NT2/D1 (cell line): ENCODE measurements around the gene KTN1.

Source experiments
- DNase-seq: peaks from one replicate; pipeline ENCODE4 v3.0.0-alpha.2; 2011; ENCODE audit warnings: low read depth, low spot score
- H3K27me3 ChIP-seq: 2 replicates; pipeline ENCODE4 v1.6.0; 2011; ENCODE audit warnings: mild to moderate bottlenecking; ENCODE audit not compliant: insufficient read length, insufficient read depth
- H3K36me3 ChIP-seq: 2 replicates; pipeline ENCODE4 v1.6.1; 2011; ENCODE audit warnings: mild to moderate bottlenecking, low read length, mixed read lengths; ENCODE audit not compliant: insufficient read depth, insufficient read length
- H3K4me1 ChIP-seq: 2 replicates; pipeline ENCODE4 v1.5.1; 2011; ENCODE audit not compliant: insufficient read depth, insufficient read length
- H3K4me3 ChIP-seq: 2 replicates; pipeline ENCODE4 v1.5.1; 2011; ENCODE audit warnings: low read depth; ENCODE audit not compliant: insufficient read length
- H3K9ac ChIP-seq: 2 replicates; pipeline ENCODE4 v1.6.0; 2011; ENCODE audit warnings: low read depth; ENCODE audit not compliant: insufficient read length
- H3K9me3 ChIP-seq: 2 replicates; pipeline ENCODE4 v1.5.1; 2011; ENCODE audit warnings: mild to moderate bottlenecking, low read length; ENCODE audit not compliant: insufficient read depth
- SUZ12 ChIP-seq: IDR thresholded peaks from 2 replicates; pipeline ENCODE4 v1.6.1; 2011; ENCODE audit not compliant: insufficient read length, insufficient read depth; ENCODE audit errors: extremely low read depth
- YY1 ChIP-seq: IDR thresholded peaks from 2 replicates; pipeline ENCODE4 v1.6.1; 2011; ENCODE audit not compliant: insufficient read length, insufficient read depth
- ZNF274 ChIP-seq: IDR thresholded peaks from 2 replicates; pipeline ENCODE4 v1.6.1; 2011; ENCODE audit warnings: mild to moderate bottlenecking, low read depth, low read length

Gene KTN1

GRCh38 chr14:55539975-55540374 lies 40.0 kb upstream of the KTN1 start:
- Histone ChIP-seq H3K36me3 (no peaks in the 10 kb centered on the region), H3K4me1 (no peaks in the 10 kb centered on the region), H3K4me3 (no peak overlapping the region), H3K9ac (no peak overlapping the region), H3K9me3 (0 out of 2 replicates have a peak, but pooled peaks cover 8% of the 10 kb centered on the region), H3K27me3 (no peaks in the 10 kb centered on the region)
- no peak for DNase-seq
- TF ChIP-seq SUZ12 = no peak
- no peak for TF ChIP-seq ZNF274

DNA sequence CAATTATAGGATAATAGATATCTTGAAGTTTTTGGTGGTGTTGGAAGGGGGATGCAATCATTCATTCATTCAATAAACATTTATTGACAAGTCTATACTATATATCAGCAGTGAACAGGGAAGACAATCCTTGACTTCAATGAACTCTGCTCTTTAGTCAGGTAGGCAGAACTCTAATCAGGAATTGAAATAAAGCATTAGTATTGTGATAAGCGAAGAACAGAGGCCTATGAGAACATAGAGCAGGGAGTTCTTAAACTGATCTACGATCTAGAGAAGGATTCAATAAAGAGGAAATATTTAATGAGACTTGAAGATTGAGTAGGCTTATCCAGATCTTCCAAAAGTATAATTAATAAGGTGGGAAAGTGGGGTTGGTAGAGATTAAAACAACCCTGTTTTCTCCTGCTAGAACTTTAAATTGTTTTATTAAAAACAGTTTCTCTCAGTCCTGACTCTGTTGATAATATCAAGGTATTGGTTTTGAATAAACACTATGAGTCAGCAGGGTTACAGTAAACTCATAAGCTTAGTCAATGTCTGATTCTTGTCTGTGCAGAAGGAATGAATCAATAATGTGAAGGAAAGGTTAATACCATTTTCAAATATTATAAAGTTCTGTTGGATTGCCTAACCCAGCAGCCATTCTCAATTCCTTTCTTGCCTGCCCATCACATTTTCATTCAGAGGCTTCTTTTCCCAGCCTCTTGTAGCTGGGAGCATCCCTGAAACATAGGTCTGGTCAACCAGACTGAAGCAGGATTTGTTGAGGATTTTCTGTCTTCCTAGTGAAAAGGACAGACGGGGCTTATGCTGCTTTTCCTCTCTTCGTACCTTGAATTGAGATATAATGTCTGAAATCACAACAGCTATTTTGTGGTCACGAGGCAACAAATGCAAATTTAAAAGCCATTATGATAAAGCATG lies 38.9 kb upstream of the KTN1 start:
- Histone ChIP-seq H3K9me3 (0 out of 2 replicates have a peak, but pooled peaks cover 8% of the 10 kb centered on the region), H3K4me3 (no peak overlapping the region), H3K4me1 (no peaks in the 10 kb centered on the region), H3K36me3 (no peaks in the 10 kb centered on the region), H3K27me3 (no peaks in the 10 kb centered on the region), H3K9ac (no peak overlapping the region)
- TF ChIP-seq YY1 (no peak), SUZ12 (no peak), ZNF274 (no peak)
- no peak for DNase-seq

DNA sequence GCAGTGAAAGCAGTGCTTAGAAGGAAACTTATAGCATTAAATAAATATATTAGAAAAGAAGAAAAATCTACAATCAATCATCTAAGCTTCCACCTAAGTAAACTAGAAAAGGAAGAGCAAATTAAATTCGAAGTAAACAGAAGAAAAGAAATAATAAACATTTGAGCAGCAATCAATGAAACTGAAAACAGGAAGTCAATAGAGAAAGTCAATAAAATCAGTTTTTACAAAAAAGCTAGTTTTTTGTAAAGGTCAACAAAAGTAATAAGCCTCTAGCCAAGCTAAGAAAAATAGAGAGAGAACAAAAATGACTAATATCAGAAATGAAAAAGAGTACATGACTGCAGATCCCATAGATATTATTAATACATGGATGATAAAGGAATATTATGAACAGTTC lies 34.2 kb upstream of the KTN1 start:
- no peak overlapping the region for H3K4me3 ChIP-seq
- no peaks in the 10 kb centered on the region for H3K36me3 ChIP-seq
- no peak for TF ChIP-seq SUZ12
- no peak overlapping the region for H3K9ac ChIP-seq
- DNase-seq = no peak
- H3K27me3 ChIP-seq = no peaks in the 10 kb centered on the region
- H3K9me3 ChIP-seq = no peaks in the 10 kb centered on the region
- H3K4me1 ChIP-seq = no peaks in the 10 kb centered on the region

GRCh38 chr14:55546212-55546874 lies 33.7 kb upstream of the KTN1 start:
- Histone ChIP-seq H3K9me3 (no peaks in the 10 kb centered on the region), H3K9ac (no peak overlapping the region), H3K27me3 (no peaks in the 10 kb centered on the region), H3K4me3 (no peak overlapping the region), H3K4me1 (no peaks in the 10 kb centered on the region), H3K36me3 (no peaks in the 10 kb centered on the region)
- DNase-seq = no peak
- TF ChIP-seq YY1 (no peak), SUZ12 (no peak)

GRCh38 chr14:55547650-55548315 lies 32.2 kb upstream of the KTN1 start:
- Histone ChIP-seq H3K4me3 (no peak overlapping the region), H3K9me3 (no peaks in the 10 kb centered on the region), H3K27me3 (no peaks in the 10 kb centered on the region), H3K9ac (no peak overlapping the region), H3K4me1 (no peaks in the 10 kb centered on the region), H3K36me3 (no peaks in the 10 kb centered on the region)
- TF ChIP-seq YY1 (no peak), ZNF274 (no peak), SUZ12 (no peak)
- no peak for DNase-seq

- no peak for TF ChIP-seq ZNF274
- no peak for TF ChIP-seq YY1
- no peak for TF ChIP-seq SUZ12
- no peak overlapping the region for H3K9ac ChIP-seq
- H3K4me1 ChIP-seq = peaks cover 3% of the 10 kb centered on the region
- no peak for DNase-seq
- no peak overlapping the region for H3K4me3 ChIP-seq
- H3K27me3 ChIP-seq = no peaks in the 10 kb centered on the region
- H3K36me3 ChIP-seq = peaks cover 8% of the 10 kb centered on the region
- no peaks in the 10 kb centered on the region for H3K9me3 ChIP-seq
These were observed 26.2 kb upstream of the KTN1 start for GRCh38 chr14:55553791-55554190.

DNA sequence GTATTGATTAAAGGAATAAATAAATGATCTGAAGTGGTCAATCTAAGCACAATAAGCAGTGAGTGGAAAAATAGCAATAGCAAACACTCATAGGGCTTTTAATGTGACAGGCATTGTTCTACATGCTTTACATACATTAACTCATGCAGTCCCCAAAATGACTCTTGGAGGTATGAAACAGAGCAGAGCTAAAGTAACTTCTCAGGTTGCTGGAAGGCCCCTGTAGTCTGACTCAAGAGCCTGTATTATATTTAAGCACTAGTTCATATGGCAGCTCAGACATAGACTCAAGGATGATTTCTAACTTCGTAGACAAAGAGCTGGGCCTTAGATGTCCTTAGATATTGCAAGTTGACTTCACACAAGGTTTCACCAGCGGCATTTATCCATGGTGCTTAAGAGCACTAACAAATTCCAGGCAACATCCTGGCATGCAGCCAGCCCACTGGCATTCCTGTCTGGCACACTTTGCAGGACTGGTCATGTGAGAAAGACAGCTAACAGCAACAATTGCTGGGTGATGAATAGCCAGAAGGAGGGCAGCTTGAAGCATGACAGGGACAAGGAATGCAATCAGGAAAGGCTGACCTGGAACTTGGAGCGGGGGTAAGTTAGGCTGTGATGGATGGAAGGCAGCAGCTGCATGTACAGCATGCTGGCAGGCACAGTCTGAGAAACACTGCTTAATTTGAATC lies 22.9 kb upstream of the KTN1 start:
- Histone ChIP-seq H3K9ac (no peak overlapping the region), H3K27me3 (no peaks in the 10 kb centered on the region), H3K4me1 (peaks cover 3% of the 10 kb centered on the region), H3K36me3 (peaks cover 11% of the 10 kb centered on the region), H3K4me3 (no peak overlapping the region), H3K9me3 (no peaks in the 10 kb centered on the region)
- no peak for DNase-seq
- TF ChIP-seq SUZ12 = no peak
- TF ChIP-seq YY1 = no peak
